Activated CD8-positive, alpha-beta memory T cell treated with anti-CD3 and anti-CD28 coated beads for 24 hours (primary cell): Measurements from ENCODE around the gene CWC15.

Experiments
- DNase-seq: peaks from one replicate; pipeline ENCODE4 v3.0.0-alpha.2; 2020

Gene CWC15

GRCh38 chr11:94912806-94913205, 60.5 kb downstream of the CWC15 start:
- no peak for DNase-seq
